Measurements from ENCODE around the gene GUCA2B. TPM values are rescaled to one million over a fixed set of nuclear protein-coding genes. Genes with fewer than 3 reads are reported as not detected.
A peak's percentile ranks its signal among the peaks of the same experiment; 100 is the strongest.

The GUCA2B gene
- total RNA-seq, 2 experiments from 2014 or later: not detected

GRCh38 chr1:42143896-42144710 lies 9.1 kb upstream of the GUCA2B start:
- DNase-seq: no peak
- ChIA-PET POLR2A (interaction anchor here (0.6 kb wide), 1 partner anchor 14 kb away, joined by 3 read pairs; no protein-coding TSS in a partner anchor), CTCF (interaction anchor here (2.9 kb wide), 1 partner anchor 29 kb away, joined by 11 read pairs; no protein-coding TSS in a partner anchor)
- ATAC-seq: no peak
- Mint-ChIP-seq H3K27ac (no peak overlapping the region), H3K4me3 (no peak overlapping the region), H3K4me1 (ENCODE audit: low read depth) (peaks cover 6% of the 10 kb centered on the region), H3K9me3 (ENCODE audit: insufficient read depth) (no peaks in the 10 kb centered on the region), H3K36me3 (ENCODE audit: low read depth) (no peaks in the 10 kb centered on the region), H3K27me3 (ENCODE audit: low read depth) (no peaks in the 10 kb centered on the region)

GRCh38 chr1:42144711-42145388 lies 8.4 kb upstream of the GUCA2B start:
- no peak overlapping the region for H3K4me3 Mint-ChIP-seq
- POLR2A ChIA-PET: interaction anchor here (0.6 kb wide), 1 partner anchor 13 kb away, joined by 3 read pairs; no protein-coding TSS in a partner anchor
- peaks cover 6% of the 10 kb centered on the region for H3K4me1 Mint-ChIP-seq (ENCODE audit: low read depth)
- no peak for ATAC-seq
- no peaks in the 10 kb centered on the region for H3K27me3 Mint-ChIP-seq (ENCODE audit: low read depth)
- no peaks in the 10 kb centered on the region for H3K9me3 Mint-ChIP-seq (ENCODE audit: insufficient read depth)
- H3K27ac Mint-ChIP-seq: no peak overlapping the region
- no peak for DNase-seq
- CTCF ChIA-PET: no interaction called here
- H3K36me3 Mint-ChIP-seq (ENCODE audit: low read depth): no peaks in the 10 kb centered on the region

- CTCF ChIA-PET: no interaction called here
- Mint-ChIP-seq H3K27ac (no peak overlapping the region), H3K27me3 (ENCODE audit: low read depth) (peaks cover 1% of the 10 kb centered on the region)
Observed at GRCh38 chr1:42145389-42145716, 7.9 kb upstream of the GUCA2B start.

GRCh38 chr1:42145764-42146625 lies 7.2 kb upstream of the GUCA2B start:
- Mint-ChIP-seq H3K27me3 (ENCODE audit: low read depth) (peaks cover 3% of the 10 kb centered on the region), H3K36me3 (ENCODE audit: low read depth) (no peaks in the 10 kb centered on the region), H3K27ac (no peak overlapping the region), H3K9me3 (ENCODE audit: insufficient read depth) (no peaks in the 10 kb centered on the region), H3K4me3 (no peak overlapping the region), H3K4me1 (ENCODE audit: low read depth) (peaks cover 6% of the 10 kb centered on the region)
- ATAC-seq: no peak
- ChIA-PET POLR2A (no interaction called here), CTCF (no interaction called here)
- no peak for DNase-seq

More at GRCh38 chr1:42145389-42145716, 7.9 kb upstream of the GUCA2B start:
- Mint-ChIP-seq H3K4me1 (ENCODE audit: low read depth) (peaks cover 6% of the 10 kb centered on the region), H3K36me3 (ENCODE audit: low read depth) (no peaks in the 10 kb centered on the region), H3K4me3 (no peak overlapping the region), H3K9me3 (ENCODE audit: insufficient read depth) (no peaks in the 10 kb centered on the region)
- no peak for ATAC-seq
- no peak for DNase-seq
- POLR2A ChIA-PET: no interaction called here

GRCh38 chr1:42146626-42147320 lies 6.4 kb upstream of the GUCA2B start:
- Mint-ChIP-seq H3K36me3 (ENCODE audit: low read depth) (no peaks in the 10 kb centered on the region), H3K4me3 (no peak overlapping the region), H3K27me3 (ENCODE audit: low read depth) (peaks cover 3% of the 10 kb centered on the region), H3K27ac (no peak overlapping the region), H3K4me1 (ENCODE audit: low read depth) (peaks cover 6% of the 10 kb centered on the region), H3K9me3 (ENCODE audit: insufficient read depth) (no peaks in the 10 kb centered on the region)
- peak; percentile 86 for ATAC-seq
- POLR2A ChIA-PET: interaction anchor here (0.9 kb wide), 1 partner anchor 27 kb away, joined by 3 read pairs; no protein-coding TSS in a partner anchor
- peak; percentile 78 for DNase-seq
- CTCF ChIA-PET: interaction anchor here (0.8 to 1.7 kb wide), 7 partner anchors 10 to 573 kb away, joined by 3 to 16 read pairs (median 4); no protein-coding TSS in a partner anchor

- H3K36me3 Mint-ChIP-seq (ENCODE audit: low read depth): no peaks in the 10 kb centered on the region
- DNase-seq (no peak), ATAC-seq (no peak)
- H3K4me3 Mint-ChIP-seq: no peak overlapping the region
- no peaks in the 10 kb centered on the region for H3K9me3 Mint-ChIP-seq (ENCODE audit: insufficient read depth)
- ChIA-PET POLR2A (no interaction called here), CTCF (interaction anchor here (0.5 to 1.7 kb wide), 7 partner anchors 9 to 658 kb away, joined by 3 to 16 read pairs (median 4); no protein-coding TSS in a partner anchor)
- H3K27me3 Mint-ChIP-seq (ENCODE audit: low read depth): peaks cover 6% of the 10 kb centered on the region
- H3K27ac Mint-ChIP-seq: no peak overlapping the region
- H3K4me1 Mint-ChIP-seq (ENCODE audit: low read depth): peaks cover 5% of the 10 kb centered on the region
Observed at GRCh38 chr1:42148166-42148565, 5.0 kb upstream of the GUCA2B start.

- Mint-ChIP-seq H3K27ac (no peak overlapping the region), H3K36me3 (ENCODE audit: low read depth) (no peaks in the 10 kb centered on the region), H3K4me1 (ENCODE audit: low read depth) (no peaks in the 10 kb centered on the region), H3K27me3 (ENCODE audit: low read depth) (peaks cover 6% of the 10 kb centered on the region), H3K9me3 (ENCODE audit: insufficient read depth) (no peaks in the 10 kb centered on the region), H3K4me3 (no peak overlapping the region)
- no peak for DNase-seq
- ATAC-seq: no peak
- ChIA-PET CTCF (interaction anchor here (2.0 kb wide), 1 partner anchor 23 kb away, joined by 10 read pairs; no protein-coding TSS in a partner anchor), POLR2A (no interaction called here)
Observed at GRCh38 chr1:42150651-42151050, 2.6 kb upstream of the GUCA2B start.

- POLR2A ChIA-PET: interaction anchor here (0.6 kb wide), 1 partner anchor 610 kb away, joined by 3 read pairs; no protein-coding TSS in a partner anchor
- Mint-ChIP-seq H3K9me3 (ENCODE audit: insufficient read depth) (no peaks in the 10 kb centered on the region), H3K36me3 (ENCODE audit: low read depth) (no peaks in the 10 kb centered on the region), H3K4me3 (no peak overlapping the region), H3K27ac (no peak overlapping the region), H3K27me3 (ENCODE audit: low read depth) (peaks cover 6% of the 10 kb centered on the region), H3K4me1 (ENCODE audit: low read depth) (no peaks in the 10 kb centered on the region)
- ATAC-seq (no peak), DNase-seq (no peak)
- CTCF ChIA-PET: interaction anchor here (0.6 to 1.7 kb wide), 3 partner anchors 21 to 435 kb away, joined by 3 to 7 read pairs (median 3); no protein-coding TSS in a partner anchor
Observed at GRCh38 chr1:42152119-42152518, 1.1 kb upstream of the GUCA2B start.

GRCh38 chr1:42153624-42154023 lies 414 bp downstream of the GUCA2B start:
- CTCF ChIA-PET: no interaction called here
- Mint-ChIP-seq H3K4me1 (ENCODE audit: low read depth) (peaks cover 8% of the 10 kb centered on the region), H3K36me3 (ENCODE audit: low read depth) (no peaks in the 10 kb centered on the region), H3K27me3 (ENCODE audit: low read depth) (peaks cover 6% of the 10 kb centered on the region), H3K27ac (no peak overlapping the region), H3K9me3 (ENCODE audit: insufficient read depth) (no peaks in the 10 kb centered on the region), H3K4me3 (no peak overlapping the region)
- DNase-seq: no peak
- no peak for ATAC-seq
- POLR2A ChIA-PET: no interaction called here

- POLR2A ChIA-PET: no interaction called here
Observed at GRCh38 chr1:42154685-42155084, 1.5 kb downstream of the GUCA2B start.

GRCh38 chr1:42155362-42155761 lies 2.2 kb downstream of the GUCA2B start:
- Mint-ChIP-seq H3K4me3 (no peak overlapping the region), H3K36me3 (ENCODE audit: low read depth) (no peaks in the 10 kb centered on the region), H3K27ac (no peak overlapping the region), H3K27me3 (ENCODE audit: low read depth) (peaks cover 9% of the 10 kb centered on the region), H3K9me3 (ENCODE audit: insufficient read depth) (peaks cover under 1% of the 10 kb centered on the region), H3K4me1 (ENCODE audit: low read depth) (peaks cover 8% of the 10 kb centered on the region)
- ATAC-seq: no peak
- ChIA-PET POLR2A (no interaction called here), CTCF (interaction anchor here (1.2 to 4.1 kb wide), 2 partner anchors 18 to 581 kb away, joined by 3 to 29 read pairs; no protein-coding TSS in a partner anchor)
- DNase-seq: no peak

More at GRCh38 chr1:42154685-42155084, 1.5 kb downstream of the GUCA2B start:
- no peak overlapping the region for H3K27ac Mint-ChIP-seq
- no peaks in the 10 kb centered on the region for H3K36me3 Mint-ChIP-seq (ENCODE audit: low read depth)
- H3K4me3 Mint-ChIP-seq: no peak overlapping the region
- peaks cover 8% of the 10 kb centered on the region for H3K4me1 Mint-ChIP-seq (ENCODE audit: low read depth)
- CTCF ChIA-PET: interaction anchor here (1.2 to 4.1 kb wide), 2 partner anchors 19 to 580 kb away, joined by 3 to 29 read pairs; no protein-coding TSS in a partner anchor
- ATAC-seq (no peak), DNase-seq (no peak)
- H3K27me3 Mint-ChIP-seq (ENCODE audit: low read depth): peaks cover 8% of the 10 kb centered on the region
- no peaks in the 10 kb centered on the region for H3K9me3 Mint-ChIP-seq (ENCODE audit: insufficient read depth)
